HepG2 (cell line): ENCODE results near the gene CTNNBL1. TPM values are rescaled to one million over a fixed set of nuclear protein-coding genes. Genes with fewer than 3 reads are reported as not detected.
A peak's percentile ranks its signal among the peaks of the same experiment; 100 is the strongest.

Source experiments
- ATAC-seq: fragments of 200-7000 bp; cut with Tn5 transposase; 3 replicates; pipeline ENCODE4 v1.9.1; 2020; ENCODE audit warnings: mild to moderate bottlenecking, moderate library complexity
- BruUV-seq: library from RNA; stranded (reverse); fragments of 400-500 nt; replicated peaks from 2 replicates; lab custom pipeline; 2021; lab: Mats Ljungman, UMichigan
- CTCF ChIA-PET: fragments of 300-600 bp; formaldehyde crosslinking; extraction: SDS; loops from one replicate; lab custom pipeline; 2021; ENCODE audit warnings: low total read pairs, inconsistent platforms, low intra/inter-chr PET ratio; lab: Yijun Ruan, JAX
- POLR2A ChIA-PET: fragments of 350-600 bp; sonication (Branson Sonifier 250); formaldehyde crosslinking; loops from one replicate; lab custom pipeline; 2020; ENCODE audit warnings: antibody characterized with exemption, inconsistent platforms; lab: Yijun Ruan, JAX
- DNase-seq: peaks from one replicate; pipeline ENCODE4 v3.0.0-alpha.2; 2015; ENCODE audit warnings: low spot score
- FAIRE-seq: peaks from 3 replicates; lab custom pipeline; 2011; peaks lifted over from hg19 to GRCh38; lab: Jason Lieb, UNC
- H2AFZ ChIP-seq: one replicate; pipeline ENCODE4 v1.6.1; 2011; ENCODE audit warnings: low read length, inconsistent platforms
- H3K27ac ChIP-seq: fragments of 300-600 bp; 3 replicates; pipeline ENCODE4 v1.8.0; 2011; ENCODE audit warnings: mixed run types, mild to moderate bottlenecking, mixed read lengths, low read length, inconsistent platforms; ENCODE audit not compliant: insufficient read depth; ENCODE audit errors: extremely low read length
- H3K27me3 ChIP-seq, 2 experiments: fragments of 200-600 bp in 1 of 2; 2 replicates in 1 of 2; 3 replicates in 1 of 2; pipeline versions ENCODE4 v1.6.0 to v1.8.0; 2011; ENCODE audit warnings: low read length in 2 of 2, mild to moderate bottlenecking in 2 of 2, moderate library complexity in 2 of 2, inconsistent platforms in 1 of 2; ENCODE audit not compliant: insufficient read depth in 2 of 2, control insufficient read depth in 1 of 2
- H3K36me3 ChIP-seq, 2 experiments: fragments of 200-600 bp in 1 of 2; replicated peaks in 1 of 2; 2 replicates in 1 of 2; 3 replicates in 1 of 2; pipeline versions ENCODE4 v1.5.1 to v1.8.0; 2011; ENCODE audit warnings: low read length in 2 of 2, inconsistent platforms in 1 of 2; ENCODE audit not compliant: insufficient read depth in 2 of 2, control insufficient read depth in 1 of 2
- H3K4me1 ChIP-seq: 2 replicates; pipeline ENCODE4 v1.5.1; 2012; ENCODE audit warnings: low read length, inconsistent platforms; ENCODE audit not compliant: insufficient read depth
- H3K4me2 ChIP-seq: 2 replicates; pipeline ENCODE4 v1.6.0; 2011; ENCODE audit warnings: low read depth, low read length, inconsistent platforms
- H3K4me3 ChIP-seq, 3 experiments: fragments of 200-600 bp in 1 of 3; sonication (generic), shearing (Covaris generic) in 1 of 3; replicated peaks in 1 of 3; 2 replicates each; pipeline ENCODE4 v1.5.1; 2011 to 2016; ENCODE audit warnings: low read length in 3 of 3, inconsistent platforms in 2 of 3, low read depth in 2 of 3, mild to moderate bottlenecking in 2 of 3, control low read depth in 1 of 3, mixed read lengths in 1 of 3; ENCODE audit not compliant: insufficient read depth in 1 of 3
- H3K79me2 ChIP-seq: one replicate; pipeline ENCODE4 v1.6.1; 2011; ENCODE audit warnings: low read length, inconsistent platforms; ENCODE audit not compliant: insufficient read depth
- H3K9ac ChIP-seq: 2 replicates; pipeline ENCODE4 v1.6.0; 2011; ENCODE audit warnings: mild to moderate bottlenecking, low read depth, low read length, inconsistent platforms; ENCODE audit not compliant: insufficient read depth
- H3K9me3 ChIP-seq: 2 replicates; pipeline ENCODE4 v1.5.1; 2012; ENCODE audit warnings: mild to moderate bottlenecking, low read length
- H4K20me1 ChIP-seq: 2 replicates; pipeline ENCODE4 v1.6.0; 2011; ENCODE audit warnings: inconsistent platforms, mild to moderate bottlenecking, low read length, moderate library complexity; ENCODE audit not compliant: insufficient read depth
- CHD4 ChIP-seq: fragments of 200-600 bp; sonication (generic); IDR thresholded peaks from 2 replicates; pipeline ENCODE4 v1.7.0; 2017; ENCODE audit warnings: mild to moderate bottlenecking, low read length, borderline replicate concordance
- EED ChIP-seq: sonication (generic); formaldehyde crosslinking; IDR thresholded peaks from 2 replicates; pipeline ENCODE4 v1.5.0; 2020; ENCODE audit warnings: mild to moderate bottlenecking, missing genetic modification reagents
- HCFC1 ChIP-seq: fragments of 150-350 bp; IDR thresholded peaks from 2 replicates; pipeline ENCODE4 v1.6.1; 2014; ENCODE audit warnings: low read depth, low read length
- KDM5A ChIP-seq: fragments of 200-600 bp; sonication (generic); IDR thresholded peaks from 2 replicates; pipeline ENCODE4 v1.7.0; 2018; ENCODE audit warnings: antibody characterized with exemption, mild to moderate bottlenecking, low read length, borderline replicate concordance
- RBFOX2 ChIP-seq: fragments of 200-400 bp; formaldehyde crosslinking; IDR thresholded peaks from 2 replicates; pipeline ENCODE4 v1.6.1; 2017; ENCODE audit warnings: low read depth, mild to moderate bottlenecking, low read length
- SMC3 ChIP-seq: IDR thresholded peaks from 2 replicates; pipeline ENCODE4 v1.6.1; 2011; ENCODE audit warnings: low read length, improper control_type of control experiment
- ZBTB7A ChIP-seq: sonication (generic); formaldehyde crosslinking; IDR thresholded peaks from 2 replicates; pipeline ENCODE4 v1.8.0; 2022; ENCODE audit warnings: mild to moderate bottlenecking, missing genetic modification reagents
- ZMYM3 ChIP-seq: sonication (generic); formaldehyde crosslinking; IDR thresholded peaks from 2 replicates; pipeline ENCODE4 v1.5.1; 2020; ENCODE audit warnings: mild to moderate bottlenecking, missing genetic modification reagents
- ZNF121 ChIP-seq: sonication (generic); formaldehyde crosslinking; IDR thresholded peaks from 2 replicates; pipeline ENCODE4 v1.5.0; 2020; ENCODE audit warnings: mild to moderate bottlenecking, missing genetic modification reagents
- ZNF264 ChIP-seq: sonication (generic); formaldehyde crosslinking; IDR thresholded peaks from 2 replicates; pipeline ENCODE4 v1.4.0; 2020; ENCODE audit warnings: missing genetic modification reagents
- ZNF772 ChIP-seq: sonication (generic); formaldehyde crosslinking; IDR thresholded peaks from 2 replicates; pipeline ENCODE4 v1.5.0; 2020; ENCODE audit warnings: mild to moderate bottlenecking, missing genetic modification reagents
- ZNF775 ChIP-seq: sonication (generic); formaldehyde crosslinking; IDR thresholded peaks from 2 replicates; pipeline ENCODE4 v1.4.0; 2020; ENCODE audit warnings: missing genetic modification reagents, mild to moderate bottlenecking, moderate library complexity, borderline replicate concordance
- ZNF816 ChIP-seq: sonication (generic); formaldehyde crosslinking; IDR thresholded peaks from 2 replicates; pipeline ENCODE4 v1.8.0; 2022; ENCODE audit warnings: missing genetic modification reagents, mild to moderate bottlenecking, borderline replicate concordance
- ZSCAN20 ChIP-seq: sonication (generic); formaldehyde crosslinking; IDR thresholded peaks from 2 replicates; pipeline ENCODE4 v1.4.0; 2020; ENCODE audit warnings: missing genetic modification reagents, mild to moderate bottlenecking, borderline replicate concordance
- WGBS: methylation state at CpG from one replicate; pipeline ENCODE4 v1.1.6; 2017; ENCODE audit warnings: low lambda C conversion rate; 5-methylcytosine and 5-hydroxymethylcytosine counted together
- in situ Hi-C: cut with HindIII; loops from 2 replicates; pipeline ENCODE4 v1.10.0; 2017; ENCODE audit warnings: low pct_unique_long_range_greater_than_20kb; ENCODE audit not compliant: extremely low pct_ligation_motif_present
- intact Hi-C: fragments of 100-400 bp; cut with micrococcal nuclease; formaldehyde crosslinking; loops from one replicate; pipeline ENCODE4 v1.10.0; 2022; ENCODE audit not compliant: unreplicated experiment
- polyA plus RNA-seq, 8 experiments: library from polyadenylated mRNA; depleted of rRNA in 3 of 8; stranded (reverse) in 7 of 8; unstranded in 1 of 8; fragments of >200 nt; fragmentation: Illumina TruSeq in 4 of 8; extraction: Trizol in 4 of 8; gene quantifications; 2 replicates each; pipeline versions ENCODE4 v1.2.1 to v1.2.3, GENCODE V29; 2011 to 2016; ENCODE audit warnings: low read depth in 4 of 8, missing spikeins in 1 of 8, mixed read lengths in 1 of 8; ENCODE audit not compliant: insufficient read depth in 1 of 8
- total RNA-seq, 5 experiments: library from RNA; depleted of rRNA; stranded (reverse); fragments of >200 nt; fragmentation: Illumina TruSeq; extraction: Trizol; gene quantifications; 2 replicates each; pipeline ENCODE4 v1.2.3, GENCODE V29; 2016; ENCODE audit warnings: low read depth in 1 of 5
- TF ChIP-seq, protein P1 (sequence below): sonication (generic); formaldehyde crosslinking; IDR thresholded peaks from 2 replicates; pipeline ENCODE4 v1.5.0; 2020; ENCODE audit warnings: mild to moderate bottlenecking, missing genetic modification reagents, borderline replicate concordance
- TF ChIP-seq, protein P2 (sequence below): sonication (generic); formaldehyde crosslinking; IDR thresholded peaks from 2 replicates; pipeline ENCODE4 v1.8.0; 2022; ENCODE audit warnings: mild to moderate bottlenecking, missing genetic modification reagents; ENCODE audit not compliant: insufficient replicate concordance
- TF ChIP-seq, protein P3 (sequence below): sonication (generic); formaldehyde crosslinking; IDR thresholded peaks from 2 replicates; pipeline ENCODE4 v1.4.0; 2020; ENCODE audit warnings: missing genetic modification reagents

The CTNNBL1 gene
- total and polyA plus RNA-seq, 2 of the 13 experiments (the other 11 are each of a cell fraction or from before 2014, with no cell fraction given): 49.3 to 94.6 TPM

DNA sequence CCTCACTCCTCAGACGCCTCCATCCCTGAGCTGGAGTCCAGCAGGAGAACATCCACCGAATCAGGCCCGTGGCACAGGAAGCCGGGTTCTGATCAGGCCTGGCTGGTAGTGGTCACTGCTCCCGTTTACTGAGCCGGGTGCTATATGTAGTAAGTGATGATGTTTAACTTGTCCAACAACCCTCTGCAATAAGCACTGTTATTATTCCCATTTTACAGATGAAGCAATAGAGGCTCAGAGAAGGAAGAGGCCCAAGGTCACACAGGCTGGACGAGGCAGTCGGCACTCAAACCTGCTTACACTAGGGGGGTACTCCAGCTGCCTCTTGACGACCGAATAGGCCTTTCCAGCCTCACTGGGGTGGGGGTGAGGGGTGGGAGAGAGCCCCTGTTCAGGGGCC is 194.8 kb downstream of the CTNNBL1 start (continued):
- TF ChIP-seq, protein P1, sequence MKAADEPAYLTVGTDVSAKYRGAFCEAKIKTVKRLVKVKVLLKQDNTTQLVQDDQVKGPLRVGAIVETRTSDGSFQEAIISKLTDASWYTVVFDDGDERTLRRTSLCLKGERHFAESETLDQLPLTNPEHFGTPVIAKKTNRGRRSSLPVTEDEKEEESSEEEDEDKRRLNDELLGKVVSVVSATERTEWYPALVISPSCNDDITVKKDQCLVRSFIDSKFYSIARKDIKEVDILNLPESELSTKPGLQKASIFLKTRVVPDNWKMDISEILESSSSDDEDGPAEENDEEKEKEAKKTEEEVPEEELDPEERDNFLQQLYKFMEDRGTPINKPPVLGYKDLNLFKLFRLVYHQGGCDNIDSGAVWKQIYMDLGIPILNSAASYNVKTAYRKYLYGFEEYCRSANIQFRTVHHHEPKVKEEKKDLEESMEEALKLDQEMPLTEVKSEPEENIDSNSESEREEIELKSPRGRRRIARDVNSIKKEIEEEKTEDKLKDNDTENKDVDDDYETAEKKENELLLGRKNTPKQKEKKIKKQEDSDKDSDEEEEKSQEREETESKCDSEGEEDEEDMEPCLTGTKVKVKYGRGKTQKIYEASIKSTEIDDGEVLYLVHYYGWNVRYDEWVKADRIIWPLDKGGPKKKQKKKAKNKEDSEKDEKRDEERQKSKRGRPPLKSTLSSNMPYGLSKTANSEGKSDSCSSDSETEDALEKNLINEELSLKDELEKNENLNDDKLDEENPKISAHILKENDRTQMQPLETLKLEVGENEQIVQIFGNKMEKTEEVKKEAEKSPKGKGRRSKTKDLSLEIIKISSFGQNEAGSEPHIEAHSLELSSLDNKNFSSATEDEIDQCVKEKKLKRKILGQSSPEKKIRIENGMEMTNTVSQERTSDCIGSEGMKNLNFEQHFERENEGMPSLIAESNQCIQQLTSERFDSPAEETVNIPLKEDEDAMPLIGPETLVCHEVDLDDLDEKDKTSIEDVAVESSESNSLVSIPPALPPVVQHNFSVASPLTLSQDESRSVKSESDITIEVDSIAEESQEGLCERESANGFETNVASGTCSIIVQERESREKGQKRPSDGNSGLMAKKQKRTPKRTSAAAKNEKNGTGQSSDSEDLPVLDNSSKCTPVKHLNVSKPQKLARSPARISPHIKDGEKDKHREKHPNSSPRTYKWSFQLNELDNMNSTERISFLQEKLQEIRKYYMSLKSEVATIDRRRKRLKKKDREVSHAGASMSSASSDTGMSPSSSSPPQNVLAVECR (CRISPR knock-in tag): no peak
- TF ChIP-seq ZMYM3 (CRISPR knock-in tag) (peak; percentile 47), ZNF772 (no peak), ZNF121 (CRISPR knock-in tag) (no peak), KDM5A (no peak), ZNF775 (CRISPR knock-in tag) (no peak), ZNF264 (CRISPR knock-in tag) (no peak), HCFC1 (no peak), EED (no peak), CHD4 (peak; percentile 66; the same call in 1 of the 2 replicates)

DNA sequence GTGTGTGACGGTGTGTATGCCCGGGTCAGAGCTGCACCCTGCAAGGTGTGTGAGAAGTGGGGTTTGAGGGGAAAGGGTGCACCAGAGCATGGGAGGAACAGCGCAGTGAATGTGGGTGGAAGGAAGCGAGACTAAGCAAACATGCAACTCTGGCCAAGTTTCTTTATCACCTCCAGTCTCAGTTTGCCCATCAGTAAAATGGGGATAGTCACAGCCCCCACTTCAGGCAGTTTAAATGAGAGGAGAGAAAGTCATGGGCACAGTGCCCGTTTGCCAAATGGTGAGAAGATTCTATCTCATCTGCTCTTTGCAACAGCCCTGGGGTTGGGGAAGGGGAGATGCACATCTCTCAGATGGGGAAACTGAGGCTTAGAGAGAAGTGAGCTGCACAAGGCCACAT is 196.3 kb downstream of the CTNNBL1 start:
- Histone ChIP-seq H2AFZ (no peak overlapping the region), H3K4me1 (peaks cover 24% of the 10 kb centered on the region), H3K79me2 (no peaks in the 10 kb centered on the region), H3K4me3 (no peak overlapping the region), H3K36me3 (no peaks in the 10 kb centered on the region), H4K20me1 (no peaks in the 10 kb centered on the region), H3K27ac (no peak overlapping the region), H3K4me2 (no peak overlapping the region), H3K27me3 (peaks cover 6 to 18% of the 10 kb centered on the region in 2 experiments; a peak in 3 of 5 replicates), H3K9ac (no peak overlapping the region), H3K9me3 (no peaks in the 10 kb centered on the region)
- intact Hi-C loops (loop anchor here (10.0 kb wide), 1 partner anchor 325 kb away; no protein-coding TSS in a partner anchor), in situ Hi-C loops (loop anchor here (10.0 kb wide), 1 partner anchor 235 kb away; no protein-coding TSS in a partner anchor)
- WGBS: 28% methylated on average over 5 of the region's 5 CpGs
- CTCF ChIA-PET: no interaction called here
- BruUV-seq: no TSS peak
- no peak for ATAC-seq
- no peak for DNase-seq
- FAIRE-seq: no peak
- POLR2A ChIA-PET: no interaction called here
- TF ChIP-seq, protein P2, sequence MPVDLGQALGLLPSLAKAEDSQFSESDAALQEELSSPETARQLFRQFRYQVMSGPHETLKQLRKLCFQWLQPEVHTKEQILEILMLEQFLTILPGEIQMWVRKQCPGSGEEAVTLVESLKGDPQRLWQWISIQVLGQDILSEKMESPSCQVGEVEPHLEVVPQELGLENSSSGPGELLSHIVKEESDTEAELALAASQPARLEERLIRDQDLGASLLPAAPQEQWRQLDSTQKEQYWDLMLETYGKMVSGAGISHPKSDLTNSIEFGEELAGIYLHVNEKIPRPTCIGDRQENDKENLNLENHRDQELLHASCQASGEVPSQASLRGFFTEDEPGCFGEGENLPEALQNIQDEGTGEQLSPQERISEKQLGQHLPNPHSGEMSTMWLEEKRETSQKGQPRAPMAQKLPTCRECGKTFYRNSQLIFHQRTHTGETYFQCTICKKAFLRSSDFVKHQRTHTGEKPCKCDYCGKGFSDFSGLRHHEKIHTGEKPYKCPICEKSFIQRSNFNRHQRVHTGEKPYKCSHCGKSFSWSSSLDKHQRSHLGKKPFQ (CRISPR knock-in tag): no peak
- TF ChIP-seq RBFOX2 (no peak), ZBTB7A (CRISPR knock-in tag) (no peak), ZSCAN20 (CRISPR knock-in tag) (no peak), ZNF816 (CRISPR knock-in tag) (no peak), CHD4 (0 out of 2 replicates have a peak, but pooled peaks have one; percentile 37), SMC3 (no peak)
- TF ChIP-seq, protein P3, sequence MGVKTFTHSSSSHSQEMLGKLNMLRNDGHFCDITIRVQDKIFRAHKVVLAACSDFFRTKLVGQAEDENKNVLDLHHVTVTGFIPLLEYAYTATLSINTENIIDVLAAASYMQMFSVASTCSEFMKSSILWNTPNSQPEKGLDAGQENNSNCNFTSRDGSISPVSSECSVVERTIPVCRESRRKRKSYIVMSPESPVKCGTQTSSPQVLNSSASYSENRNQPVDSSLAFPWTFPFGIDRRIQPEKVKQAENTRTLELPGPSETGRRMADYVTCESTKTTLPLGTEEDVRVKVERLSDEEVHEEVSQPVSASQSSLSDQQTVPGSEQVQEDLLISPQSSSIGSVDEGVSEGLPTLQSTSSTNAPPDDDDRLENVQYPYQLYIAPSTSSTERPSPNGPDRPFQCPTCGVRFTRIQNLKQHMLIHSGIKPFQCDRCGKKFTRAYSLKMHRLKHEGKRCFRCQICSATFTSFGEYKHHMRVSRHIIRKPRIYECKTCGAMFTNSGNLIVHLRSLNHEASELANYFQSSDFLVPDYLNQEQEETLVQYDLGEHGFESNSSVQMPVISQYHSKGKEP: no peak
